Body of pancreas (tissue), 4 donors: ENCODE measurements around the gene TTC31.

Source experiments
- POLR2A ChIP-seq, 3 donors: fragments of 450-650 bp; IDR thresholded peaks; one replicate each; pipeline ENCODE4 v1.6.1; 2016; ENCODE audit warnings: antibody characterized with exemption in 3 of 3, mild to moderate bottlenecking in 2 of 3
- TF ChIP-seq, protein P1 (sequence below), 7 experiments: fragments of 450-650 bp in 4 of 7; fragments of 200-600 bp in 3 of 7; sonication (generic) in 3 of 7; IDR thresholded peaks; one replicate each; pipeline ENCODE4 v1.5.1; 2016 to 2019; ENCODE audit warnings: antibody characterized with exemption in 7 of 7

DNA sequence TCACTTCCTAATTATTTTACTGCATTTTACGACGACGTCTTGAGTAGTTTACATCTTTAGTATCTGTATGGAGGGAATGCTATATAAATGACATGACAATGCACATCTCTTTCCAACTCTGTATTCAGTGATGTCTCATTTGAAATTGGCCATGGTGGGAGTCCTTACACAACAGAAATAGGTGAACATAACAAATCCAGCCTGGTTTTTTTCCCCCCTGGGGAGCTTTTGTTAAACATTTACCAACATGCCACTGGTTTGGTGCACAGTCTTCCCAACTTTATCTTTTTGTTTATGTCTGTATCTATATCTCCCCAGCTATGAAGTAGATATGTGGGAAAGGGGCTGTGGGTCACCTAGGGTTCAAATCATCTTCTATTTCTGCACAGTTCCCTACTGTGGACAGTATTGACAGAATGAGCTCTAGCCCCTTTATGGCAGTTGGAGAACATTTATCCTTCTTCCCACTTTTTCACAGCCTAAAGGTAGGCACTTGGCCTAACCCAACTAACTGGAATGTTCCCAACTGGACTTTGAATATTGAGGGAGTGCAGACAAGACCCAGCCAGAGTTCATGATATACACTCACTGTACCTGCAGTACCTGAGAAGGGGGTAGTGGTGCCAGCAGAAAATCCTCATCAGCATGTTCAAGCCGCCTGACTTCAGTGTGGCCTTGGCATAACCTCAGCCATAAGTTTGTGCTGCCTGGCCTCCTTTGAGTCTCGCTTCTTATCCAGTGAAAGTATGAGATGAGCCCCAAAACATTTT lies 35.5 kb upstream of the TTC31 start:
- TF ChIP-seq, protein P1, sequence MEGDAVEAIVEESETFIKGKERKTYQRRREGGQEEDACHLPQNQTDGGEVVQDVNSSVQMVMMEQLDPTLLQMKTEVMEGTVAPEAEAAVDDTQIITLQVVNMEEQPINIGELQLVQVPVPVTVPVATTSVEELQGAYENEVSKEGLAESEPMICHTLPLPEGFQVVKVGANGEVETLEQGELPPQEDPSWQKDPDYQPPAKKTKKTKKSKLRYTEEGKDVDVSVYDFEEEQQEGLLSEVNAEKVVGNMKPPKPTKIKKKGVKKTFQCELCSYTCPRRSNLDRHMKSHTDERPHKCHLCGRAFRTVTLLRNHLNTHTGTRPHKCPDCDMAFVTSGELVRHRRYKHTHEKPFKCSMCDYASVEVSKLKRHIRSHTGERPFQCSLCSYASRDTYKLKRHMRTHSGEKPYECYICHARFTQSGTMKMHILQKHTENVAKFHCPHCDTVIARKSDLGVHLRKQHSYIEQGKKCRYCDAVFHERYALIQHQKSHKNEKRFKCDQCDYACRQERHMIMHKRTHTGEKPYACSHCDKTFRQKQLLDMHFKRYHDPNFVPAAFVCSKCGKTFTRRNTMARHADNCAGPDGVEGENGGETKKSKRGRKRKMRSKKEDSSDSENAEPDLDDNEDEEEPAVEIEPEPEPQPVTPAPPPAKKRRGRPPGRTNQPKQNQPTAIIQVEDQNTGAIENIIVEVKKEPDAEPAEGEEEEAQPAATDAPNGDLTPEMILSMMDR (IDR thresholded peaks at IDR 0.05): no peak
- TF ChIP-seq POLR2A (IDR thresholded peaks at IDR 0.05): no peak
